Keratinocyte (primary cell): Measurements from ENCODE around the gene NTNG1. TPM values are rescaled to one million over a fixed set of nuclear protein-coding genes. Genes with fewer than 3 reads are reported as not detected.

Experiments
- DNase-seq: peaks from one replicate; pipeline ENCODE4 v3.0.0-alpha.2; 2011; ENCODE audit warnings: low read depth, missing footprints, low spot score
- FAIRE-seq: peaks from 2 replicates; lab custom pipeline; 2011; peaks lifted over from hg19 to GRCh38; lab: Jason Lieb, UNC
- H2AFZ ChIP-seq: 2 replicates; pipeline ENCODE4 v1.6.0; 2012; ENCODE audit warnings: low read length, control low read depth, inconsistent platforms; ENCODE audit not compliant: control insufficient read depth
- H3K27ac ChIP-seq: 2 replicates; pipeline ENCODE4 v1.5.1; 2011; ENCODE audit warnings: low read length; ENCODE audit not compliant: control insufficient read depth, insufficient read depth
- H3K27me3 ChIP-seq: 3 replicates; pipeline ENCODE4 v1.6.0; 2011; ENCODE audit warnings: low read length; ENCODE audit not compliant: control insufficient read depth, insufficient read depth; ENCODE audit errors: extremely low read depth
- H3K36me3 ChIP-seq, 2 experiments: 2 replicates in 1 of 2; 3 replicates in 1 of 2; pipeline ENCODE4 v1.5.1; 2011; ENCODE audit warnings: low read length in 2 of 2, mild to moderate bottlenecking in 1 of 2; ENCODE audit not compliant: control insufficient read depth in 2 of 2, insufficient read depth in 2 of 2; ENCODE audit errors: extremely low read depth in 1 of 2
- H3K4me1 ChIP-seq: 3 replicates; pipeline ENCODE4 v1.5.1; 2011; ENCODE audit warnings: low read length; ENCODE audit not compliant: control insufficient read depth, insufficient read depth; ENCODE audit errors: extremely low read depth
- H3K4me2 ChIP-seq: 3 replicates; pipeline ENCODE4 v1.6.0; 2011; ENCODE audit warnings: low read depth, low read length; ENCODE audit not compliant: control insufficient read depth, insufficient read depth; ENCODE audit errors: extremely low read depth
- H3K4me3 ChIP-seq, 3 experiments: fragments of 200-600 bp in 1 of 3; sonication (generic) in 1 of 3; 2 replicates in 2 of 3; 3 replicates in 1 of 3; pipeline ENCODE4 v1.5.1; 2011 to 2016; ENCODE audit warnings: low read length in 3 of 3, mild to moderate bottlenecking in 3 of 3, control low read depth in 2 of 3, inconsistent platforms in 1 of 3, low read depth in 1 of 3, mixed read lengths in 1 of 3, mixed run types in 1 of 3, moderate library complexity in 1 of 3; ENCODE audit not compliant: control insufficient read depth in 2 of 3, insufficient read depth in 2 of 3; ENCODE audit errors: extremely low read depth in 1 of 3
- H3K79me2 ChIP-seq: 2 replicates; pipeline ENCODE4 v1.6.0; 2012; ENCODE audit warnings: low read length; ENCODE audit not compliant: control insufficient read depth, insufficient read depth
- H3K9ac ChIP-seq: 3 replicates; pipeline ENCODE4 v1.6.0; 2011; ENCODE audit warnings: low read length; ENCODE audit not compliant: control insufficient read depth, insufficient read depth; ENCODE audit errors: extremely low read depth
- H3K9me1 ChIP-seq: 3 replicates; pipeline ENCODE4 v1.6.0; 2011; ENCODE audit warnings: low read length; ENCODE audit not compliant: control insufficient read depth, insufficient read depth; ENCODE audit errors: extremely low read depth
- H3K9me3 ChIP-seq: 2 replicates; pipeline ENCODE4 v1.5.1; 2012; ENCODE audit warnings: low read depth, low read length; ENCODE audit not compliant: control insufficient read depth
- H4K20me1 ChIP-seq: 3 replicates; pipeline ENCODE4 v1.6.0; 2011; ENCODE audit warnings: low read length; ENCODE audit not compliant: control insufficient read depth, insufficient read depth; ENCODE audit errors: extremely low read depth
- EZH2 ChIP-seq: IDR thresholded peaks from one replicate; pipeline ENCODE4 v1.6.1; 2012; ENCODE audit warnings: inconsistent platforms, mild to moderate bottlenecking, low read length, moderate library complexity
- dilution Hi-C: fragments of 300-500 bp; cut with MboI; formaldehyde crosslinking; loops from one replicate; pipeline ENCODE4 v1.7.0; 2020; ENCODE audit warnings: low sequenced_read_pairs; ENCODE audit not compliant: extremely low pct_ligation_motif_present
- polyA plus RNA-seq, 5 experiments: library from polyadenylated mRNA; depleted of rRNA in 3 of 5; stranded (reverse) in 3 of 5; stranded (forward) in 1 of 5; unstranded in 1 of 5; fragments of >200 nt; gene quantifications; 1 replicate in 1 of 5; 2 replicates in 3 of 5; 3 replicates in 1 of 5; pipeline versions ENCODE4 v1.2.1 to v1.2.3, GENCODE V29; 2011 to 2012; ENCODE audit warnings: missing spikeins in 2 of 5, low read depth in 1 of 5, low replicate concordance in 1 of 5
- TF ChIP-seq, protein P1 (sequence below), 3 experiments: IDR thresholded peaks in 1 of 3; conservative IDR thresholded peaks in 1 of 3; optimal IDR thresholded peaks in 1 of 3; 2 replicates in 2 of 3; 3 replicates in 1 of 3; pipeline versions ENCODE3 to v1.5.1; 2011; ENCODE audit warnings: low read length in 3 of 3, mild to moderate bottlenecking in 3 of 3, moderate library complexity in 2 of 3, control low read depth in 1 of 3, inconsistent platforms in 1 of 3; ENCODE audit not compliant: insufficient read depth in 2 of 3; ENCODE audit errors: extremely low read depth in 1 of 3

Gene NTNG1
- polyA plus RNA-seq, 1 donor (not counting 4 experiments of a cell fraction or from before 2014, with no cell fraction given) = 8.1 TPM

DNA sequence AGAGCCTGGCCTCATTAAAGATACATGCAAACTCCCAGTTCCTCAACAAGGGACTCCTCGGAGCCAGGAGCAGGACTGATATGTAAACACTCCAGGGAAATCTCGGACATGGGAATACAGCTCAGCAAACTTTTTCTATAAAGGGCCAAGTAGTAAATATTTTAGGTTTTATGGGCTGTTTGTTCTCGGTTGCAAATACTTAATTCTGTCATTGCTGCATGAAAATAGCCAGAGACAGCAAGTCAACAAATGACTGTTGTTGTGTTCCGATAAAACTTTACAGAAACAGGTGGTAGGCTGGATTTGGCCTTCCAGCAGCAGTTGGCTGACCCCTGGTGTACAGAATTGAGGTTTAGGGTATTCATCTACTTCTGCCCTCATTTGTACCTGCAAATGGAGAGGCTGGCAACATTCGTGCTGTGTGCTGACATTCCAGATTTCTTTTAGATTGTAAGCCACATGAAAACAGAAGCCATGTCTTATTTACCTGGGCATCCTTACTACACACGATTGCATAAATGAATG, 360.3 kb downstream of the NTNG1 start:
- FAIRE-seq = no peak
- H3K27me3 ChIP-seq = no peaks in the 10 kb centered on the region

DNA sequence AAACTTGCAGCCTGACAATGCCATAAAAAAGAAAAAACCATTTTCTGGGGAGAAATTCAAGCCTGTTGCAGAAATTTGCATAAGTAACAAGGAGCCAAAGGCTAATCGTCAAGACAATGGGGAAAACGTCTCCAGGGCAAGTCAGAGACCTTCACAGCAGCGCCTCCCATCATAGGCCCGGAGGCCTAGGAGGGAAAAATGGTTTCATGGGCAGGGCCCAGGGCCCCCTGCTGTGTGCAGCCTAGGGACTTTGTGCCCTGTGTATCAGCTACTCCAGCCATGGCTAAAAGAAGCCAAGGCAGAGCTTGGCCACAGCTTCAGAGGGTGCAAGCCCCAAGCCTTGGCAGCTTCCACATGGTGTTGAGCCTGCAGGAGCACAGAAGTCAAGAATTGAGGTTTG, 369.5 kb downstream of the NTNG1 start:
- no peak overlapping the region for H3K4me3 ChIP-seq
- DNase-seq (no peak), FAIRE-seq (no peak)
- H3K4me1 ChIP-seq = no peaks in the 10 kb centered on the region
- H3K27ac ChIP-seq = no peak overlapping the region
- dilution Hi-C loops = no loop called here
- no peak overlapping the region for H2AFZ ChIP-seq
- no peaks in the 10 kb centered on the region for H3K79me2 ChIP-seq
- no peaks in the 10 kb centered on the region for H3K36me3 ChIP-seq
- H3K27me3 ChIP-seq = no peaks in the 10 kb centered on the region
- H3K9me3 ChIP-seq = no peaks in the 10 kb centered on the region
- no peak overlapping the region for H3K4me2 ChIP-seq
- no peak overlapping the region for H3K9ac ChIP-seq
- H4K20me1 ChIP-seq = no peaks in the 10 kb centered on the region
- TF ChIP-seq EZH2 = no peak
- TF ChIP-seq, protein P1, sequence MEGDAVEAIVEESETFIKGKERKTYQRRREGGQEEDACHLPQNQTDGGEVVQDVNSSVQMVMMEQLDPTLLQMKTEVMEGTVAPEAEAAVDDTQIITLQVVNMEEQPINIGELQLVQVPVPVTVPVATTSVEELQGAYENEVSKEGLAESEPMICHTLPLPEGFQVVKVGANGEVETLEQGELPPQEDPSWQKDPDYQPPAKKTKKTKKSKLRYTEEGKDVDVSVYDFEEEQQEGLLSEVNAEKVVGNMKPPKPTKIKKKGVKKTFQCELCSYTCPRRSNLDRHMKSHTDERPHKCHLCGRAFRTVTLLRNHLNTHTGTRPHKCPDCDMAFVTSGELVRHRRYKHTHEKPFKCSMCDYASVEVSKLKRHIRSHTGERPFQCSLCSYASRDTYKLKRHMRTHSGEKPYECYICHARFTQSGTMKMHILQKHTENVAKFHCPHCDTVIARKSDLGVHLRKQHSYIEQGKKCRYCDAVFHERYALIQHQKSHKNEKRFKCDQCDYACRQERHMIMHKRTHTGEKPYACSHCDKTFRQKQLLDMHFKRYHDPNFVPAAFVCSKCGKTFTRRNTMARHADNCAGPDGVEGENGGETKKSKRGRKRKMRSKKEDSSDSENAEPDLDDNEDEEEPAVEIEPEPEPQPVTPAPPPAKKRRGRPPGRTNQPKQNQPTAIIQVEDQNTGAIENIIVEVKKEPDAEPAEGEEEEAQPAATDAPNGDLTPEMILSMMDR (optimal IDR thresholded peaks at IDR 0.05 in 1 of 3, IDR thresholded peaks at IDR 0.05 in 1 of 3, conservative IDR thresholded peaks at IDR 0.05 in 1 of 3; ENCODE audit: extremely low read depth in 1 of 3, insufficient read depth in 2 of 3, low read length in 3 of 3) = no peak
- H3K9me1 ChIP-seq = no peaks in the 10 kb centered on the region

More for the DNA sequence above, 360.3 kb downstream of the NTNG1 start:
- no peaks in the 10 kb centered on the region for H3K36me3 ChIP-seq
- DNase-seq = no peak
- no peak overlapping the region for H3K9ac ChIP-seq
- TF ChIP-seq, protein P1 (optimal IDR thresholded peaks at IDR 0.05 in 1 of 3, IDR thresholded peaks at IDR 0.05 in 1 of 3, conservative IDR thresholded peaks at IDR 0.05 in 1 of 3; ENCODE audit: extremely low read depth in 1 of 3, insufficient read depth in 2 of 3, low read length in 3 of 3) = no peak
- TF ChIP-seq EZH2 = no peak
- no peak overlapping the region for H3K4me3 ChIP-seq
- no peak overlapping the region for H3K4me2 ChIP-seq
- no peaks in the 10 kb centered on the region for H3K9me1 ChIP-seq
- H4K20me1 ChIP-seq = no peaks in the 10 kb centered on the region
- no peak overlapping the region for H3K27ac ChIP-seq
- H3K4me1 ChIP-seq = no peaks in the 10 kb centered on the region
- H2AFZ ChIP-seq = no peak overlapping the region
- dilution Hi-C loops = no loop called here
- no peaks in the 10 kb centered on the region for H3K79me2 ChIP-seq
- no peaks in the 10 kb centered on the region for H3K9me3 ChIP-seq
